HepG2 (cell line): ENCODE results near the gene SBNO2. TPM values are rescaled to one million over a fixed set of nuclear protein-coding genes. Genes with fewer than 3 reads are reported as not detected.

Experiments
- ARID5B ChIP-seq: IDR thresholded peaks from 2 replicates; pipeline ENCODE4 v1.4.0; 2020; ENCODE audit warnings: mild to moderate bottlenecking, missing genetic modification reagents
- CBX1 ChIP-seq: IDR thresholded peaks from one replicate; pipeline ENCODE4 v1.6.1; 2016; ENCODE audit warnings: antibody characterized with exemption, low read depth
- DMAP1 ChIP-seq: IDR thresholded peaks from 2 replicates; pipeline ENCODE4 v1.6.1; 2016
- ELF4 ChIP-seq: sonication (generic); formaldehyde crosslinking; IDR thresholded peaks from 2 replicates; pipeline ENCODE4 v1.5.0; 2020; ENCODE audit warnings: missing genetic modification reagents, mild to moderate bottlenecking, moderate library complexity, borderline replicate concordance
- KDM4B ChIP-seq: sonication (generic); formaldehyde crosslinking; IDR thresholded peaks from 2 replicates; pipeline ENCODE4 v1.4.0; 2020; ENCODE audit warnings: missing genetic modification reagents
- NPAS2 ChIP-seq: sonication (generic); formaldehyde crosslinking; IDR thresholded peaks from 2 replicates; pipeline ENCODE4 v1.8.0; 2022; ENCODE audit warnings: mild to moderate bottlenecking, missing genetic modification reagents, borderline replicate concordance
- SIN3A ChIP-seq: IDR thresholded peaks from 2 replicates; pipeline ENCODE4 v1.6.1; 2011; ENCODE audit warnings: low read depth, mild to moderate bottlenecking, control low read depth, low read length, borderline replicate concordance
- STAT6 ChIP-seq: sonication (generic); formaldehyde crosslinking; IDR thresholded peaks from 2 replicates; pipeline ENCODE4 v1.4.0; 2020; ENCODE audit warnings: missing genetic modification reagents, mild to moderate bottlenecking, borderline replicate concordance
- TMF1 ChIP-seq: sonication (generic); formaldehyde crosslinking; IDR thresholded peaks from 2 replicates; pipeline ENCODE4 v1.8.1; 2022; ENCODE audit warnings: low read depth, missing genetic modification reagents
- ZBTB21 ChIP-seq: sonication (generic); formaldehyde crosslinking; IDR thresholded peaks from 2 replicates; pipeline ENCODE4 v1.4.0; 2020; ENCODE audit warnings: missing genetic modification reagents
- ZBTB4 ChIP-seq: sonication (generic); formaldehyde crosslinking; IDR thresholded peaks from 2 replicates; pipeline ENCODE4 v1.4.0; 2020; ENCODE audit warnings: missing genetic modification reagents, mild to moderate bottlenecking, borderline replicate concordance
- ZEB1 ChIP-seq: IDR thresholded peaks from 2 replicates; pipeline ENCODE4 v1.6.1; 2012; ENCODE audit warnings: mild to moderate bottlenecking, low read depth, inconsistent platforms; ENCODE audit not compliant: insufficient replicate concordance
- ZNF292 ChIP-seq: sonication (generic); formaldehyde crosslinking; IDR thresholded peaks from 2 replicates; pipeline ENCODE4 v1.8.1; 2022; ENCODE audit warnings: mild to moderate bottlenecking, low read depth, missing genetic modification reagents, borderline replicate concordance
- ZNF468 ChIP-seq: sonication (generic); formaldehyde crosslinking; IDR thresholded peaks from 2 replicates; pipeline ENCODE4 v1.8.0; 2022; ENCODE audit warnings: mild to moderate bottlenecking, moderate library complexity, missing genetic modification reagents
- ZNF775 ChIP-seq: sonication (generic); formaldehyde crosslinking; IDR thresholded peaks from 2 replicates; pipeline ENCODE4 v1.4.0; 2020; ENCODE audit warnings: missing genetic modification reagents, mild to moderate bottlenecking, moderate library complexity, borderline replicate concordance
- ZSCAN5A ChIP-seq: sonication (generic); formaldehyde crosslinking; IDR thresholded peaks from 2 replicates; pipeline ENCODE4 v1.8.0; 2022; ENCODE audit warnings: mild to moderate bottlenecking, missing genetic modification reagents, borderline replicate concordance
- polyA plus RNA-seq, 8 experiments: library from polyadenylated mRNA; depleted of rRNA in 3 of 8; stranded (reverse) in 7 of 8; unstranded in 1 of 8; fragments of >200 nt; fragmentation: Illumina TruSeq in 4 of 8; extraction: Trizol in 4 of 8; gene quantifications; 2 replicates each; pipeline versions ENCODE4 v1.2.1 to v1.2.3, GENCODE V29; 2011 to 2016; ENCODE audit warnings: low read depth in 4 of 8, missing spikeins in 1 of 8, mixed read lengths in 1 of 8; ENCODE audit not compliant: insufficient read depth in 1 of 8
- total RNA-seq, 5 experiments: library from RNA; depleted of rRNA; stranded (reverse); fragments of >200 nt; fragmentation: Illumina TruSeq; extraction: Trizol; gene quantifications; 2 replicates each; pipeline ENCODE4 v1.2.3, GENCODE V29; 2016; ENCODE audit warnings: low read depth in 1 of 5

The SBNO2 gene
- total and polyA plus RNA-seq, 2 of the 13 experiments (the other 11 are each of a cell fraction or from before 2014, with no cell fraction given), result 8.6 to 10.4 TPM

GRCh38 chr19:1173845-1174809, at the start of gene SBNO2 (continued):
- no peak for TF ChIP-seq STAT6 (CRISPR knock-in tag)
- peak; percentile 82 for TF ChIP-seq SIN3A
- TF ChIP-seq ZSCAN5A (CRISPR knock-in tag), result 0 out of 2 replicates have a peak, but pooled peaks have one; percentile 24
- no peak for TF ChIP-seq KDM4B (CRISPR knock-in tag)
- no peak for TF ChIP-seq NPAS2 (CRISPR knock-in tag)
- no peak for TF ChIP-seq DMAP1 (CRISPR knock-in tag)
- 0 out of 2 replicates have a peak, but pooled peaks have one; percentile 6 for TF ChIP-seq ARID5B (CRISPR knock-in tag)
- no peak for TF ChIP-seq ZBTB21 (CRISPR knock-in tag)
- TF ChIP-seq ZEB1, result no peak
- TF ChIP-seq ZNF292 (CRISPR knock-in tag), result no peak
- TF ChIP-seq ZNF468 (CRISPR knock-in tag), result no peak
- no peak for TF ChIP-seq TMF1 (CRISPR knock-in tag)
- TF ChIP-seq ZNF775 (CRISPR knock-in tag), result no peak
- peak; percentile 81 for TF ChIP-seq CBX1
- peak; percentile 68; the same call in 1 of the 2 replicates for TF ChIP-seq ELF4 (CRISPR knock-in tag)
- no peak for TF ChIP-seq ZBTB4 (CRISPR knock-in tag)
